Measurements from ENCODE around the gene LHCGR.

LHCGR gene

DNA sequence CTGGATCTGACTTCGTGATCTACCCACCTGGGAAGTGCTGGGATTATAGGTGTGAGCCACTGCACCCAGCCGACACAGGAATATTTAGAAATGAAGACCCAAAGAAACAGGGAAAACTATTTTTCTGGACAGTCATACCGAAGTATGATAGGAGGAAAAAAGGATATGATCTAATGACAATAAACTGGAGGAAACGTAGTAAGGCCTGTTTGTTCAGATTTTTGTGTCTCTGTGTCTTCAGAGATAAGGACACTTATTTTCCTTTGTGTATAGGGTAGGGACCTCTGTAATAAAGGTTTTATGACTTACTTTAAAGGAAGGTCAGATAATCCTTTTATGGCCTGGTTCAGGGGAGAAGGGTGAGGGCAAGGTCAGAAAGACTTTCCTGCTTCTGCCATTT lies 81.9 kb downstream of the LHCGR start:
- TF ChIP-seq, protein P1, sequence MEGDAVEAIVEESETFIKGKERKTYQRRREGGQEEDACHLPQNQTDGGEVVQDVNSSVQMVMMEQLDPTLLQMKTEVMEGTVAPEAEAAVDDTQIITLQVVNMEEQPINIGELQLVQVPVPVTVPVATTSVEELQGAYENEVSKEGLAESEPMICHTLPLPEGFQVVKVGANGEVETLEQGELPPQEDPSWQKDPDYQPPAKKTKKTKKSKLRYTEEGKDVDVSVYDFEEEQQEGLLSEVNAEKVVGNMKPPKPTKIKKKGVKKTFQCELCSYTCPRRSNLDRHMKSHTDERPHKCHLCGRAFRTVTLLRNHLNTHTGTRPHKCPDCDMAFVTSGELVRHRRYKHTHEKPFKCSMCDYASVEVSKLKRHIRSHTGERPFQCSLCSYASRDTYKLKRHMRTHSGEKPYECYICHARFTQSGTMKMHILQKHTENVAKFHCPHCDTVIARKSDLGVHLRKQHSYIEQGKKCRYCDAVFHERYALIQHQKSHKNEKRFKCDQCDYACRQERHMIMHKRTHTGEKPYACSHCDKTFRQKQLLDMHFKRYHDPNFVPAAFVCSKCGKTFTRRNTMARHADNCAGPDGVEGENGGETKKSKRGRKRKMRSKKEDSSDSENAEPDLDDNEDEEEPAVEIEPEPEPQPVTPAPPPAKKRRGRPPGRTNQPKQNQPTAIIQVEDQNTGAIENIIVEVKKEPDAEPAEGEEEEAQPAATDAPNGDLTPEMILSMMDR (IDR thresholded peaks at IDR 0.05; ENCODE audit: control insufficient read depth, insufficient read depth, low read depth, low read length, missing control alignments): no peak
- DNase-seq (ENCODE audit: low read depth): no peak
- no peak overlapping the region for H3K4me3 ChIP-seq (ENCODE audit: control insufficient read depth, low read depth, low read length)

DNA sequence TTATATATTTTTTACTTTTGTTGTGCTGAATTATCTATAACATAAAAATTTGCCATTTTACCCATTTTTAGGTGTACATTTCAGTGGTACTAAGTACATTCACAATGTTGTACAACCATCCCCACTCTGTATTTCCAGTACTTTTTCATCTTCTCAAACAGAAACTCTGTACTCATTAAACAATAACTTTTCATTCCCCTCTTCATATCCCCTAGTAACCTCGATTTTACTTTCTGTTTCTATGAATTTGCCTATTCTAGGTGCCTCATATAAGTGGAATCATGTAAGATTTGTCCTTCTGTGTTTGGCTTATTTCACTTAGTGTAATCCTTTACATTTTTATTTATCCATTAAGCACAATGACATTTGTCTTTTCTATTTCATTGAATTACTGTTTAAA lies 86.5 kb downstream of the LHCGR start:
- H3K4me3 ChIP-seq (ENCODE audit: control insufficient read depth, low read depth, low read length): no peak overlapping the region
- TF ChIP-seq, protein P1 (IDR thresholded peaks at IDR 0.05; ENCODE audit: control insufficient read depth, insufficient read depth, low read depth, low read length, missing control alignments): no peak
- no peak for DNase-seq (ENCODE audit: low read depth)

DNA sequence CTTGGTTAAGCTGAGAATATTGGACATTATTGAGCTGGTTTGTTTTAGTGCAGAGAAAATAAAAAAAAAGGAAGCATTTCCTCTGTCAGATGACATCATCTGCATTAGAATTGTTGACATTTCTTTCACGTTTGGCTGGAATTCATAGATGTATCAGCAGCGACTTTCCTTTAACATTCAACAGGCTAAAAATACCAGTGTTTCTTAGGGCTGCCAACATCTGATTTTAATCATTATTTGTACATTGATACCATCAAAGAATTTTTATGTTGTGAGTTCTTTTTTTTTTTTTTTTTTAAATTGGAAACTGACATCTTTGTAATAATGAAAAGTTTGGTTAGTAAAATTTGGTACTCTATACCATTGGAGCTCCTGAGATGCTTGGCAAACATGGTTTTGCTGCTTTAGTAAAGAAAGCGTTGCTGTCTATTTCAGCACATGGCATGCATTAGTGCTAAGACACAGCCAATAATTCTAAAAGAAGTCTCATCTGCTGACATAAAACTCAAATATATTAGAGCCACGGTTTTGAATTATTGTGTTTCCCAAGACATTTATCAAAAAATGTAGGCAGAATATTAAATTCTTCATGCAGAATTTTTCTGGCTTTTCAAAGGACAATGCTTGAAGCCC lies 104.2 kb downstream of the LHCGR start:
- no peak for DNase-seq (ENCODE audit: low read depth)
- TF ChIP-seq, protein P1 (IDR thresholded peaks at IDR 0.05; ENCODE audit: control insufficient read depth, insufficient read depth, low read depth, low read length, missing control alignments): no peak
- no peak overlapping the region for H3K4me3 ChIP-seq (ENCODE audit: control insufficient read depth, low read depth, low read length)

DNA sequence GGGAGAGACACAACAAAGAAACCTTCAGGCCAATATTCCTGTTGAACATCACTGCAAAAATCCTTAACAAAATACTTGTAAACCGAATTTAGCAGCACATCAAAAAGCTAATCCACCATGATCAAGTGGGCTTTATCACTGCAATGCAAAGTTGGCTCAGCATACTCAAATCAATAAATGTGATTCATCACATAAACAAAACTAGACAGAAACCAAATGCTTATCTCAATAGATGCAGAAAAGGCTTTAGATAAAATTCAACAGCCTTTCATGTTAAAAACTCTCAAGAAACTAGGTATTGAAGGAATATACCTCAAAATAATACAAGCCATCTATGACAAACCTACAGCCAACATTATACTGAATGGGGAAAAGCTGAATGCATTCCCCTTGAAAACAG lies 117.3 kb downstream of the LHCGR start:
- no peak for DNase-seq (ENCODE audit: low read depth)
- TF ChIP-seq, protein P1 (IDR thresholded peaks at IDR 0.05; ENCODE audit: control insufficient read depth, insufficient read depth, low read depth, low read length, missing control alignments): no peak
- no peak overlapping the region for H3K4me3 ChIP-seq (ENCODE audit: control insufficient read depth, low read depth, low read length)

All from AG09309 (cell line).